Caki2 (cell line): ENCODE data around the gene OR52E8. TPM values are rescaled to one million over a fixed set of nuclear protein-coding genes. Genes with fewer than 3 reads are reported as not detected.

Experiments used
- DNase-seq: peaks from one replicate; pipeline ENCODE4 v3.0.0-alpha.2; 2015; ENCODE audit warnings: low read depth
- in situ Hi-C: cut with HindIII; loops from 2 replicates; pipeline ENCODE4 v1.10.0; 2016; ENCODE audit warnings: low sequenced_read_pairs, low pct_unique_long_range_greater_than_20kb, mixed read lengths
- total RNA-seq: library from RNA; depleted of rRNA; stranded (reverse); fragments of >200 nt; shearing (Covaris generic); gene quantifications from 2 replicates; pipeline ENCODE4 v1.2.3, GENCODE V29; 2014; ENCODE audit warnings: low replicate concordance; rRNA removed

Gene OR52E8
- total RNA-seq, 1 experiment from 2014 or later, result not detected

GRCh38 chr11:5809905-5810795 lies 47.3 kb downstream of the OR52E8 start:
- in situ Hi-C loops, result no loop called here
- DNase-seq, result no peak

GRCh38 chr11:5809122-5809519 lies 48.4 kb downstream of the OR52E8 start:
- DNase-seq, result no peak
- in situ Hi-C loops, result no loop called here

GRCh38 chr11:5808500-5809121 lies 48.9 kb downstream of the OR52E8 start, which contains the start of gene OR52N2:
OR52N2 (plus strand) TSS chr11:5808924; CDS start chr11:5820336, 11,412 bp downstream.
- in situ Hi-C loops, result no loop called here
- peak; percentile 36 for DNase-seq

- DNase-seq, result no peak
- in situ Hi-C loops, result no loop called here
These were observed 49.9 kb downstream of the OR52E8 start for GRCh38 chr11:5807580-5807979.

Other genes with a start within 250 kb of the OR52E8 start
- 8.1 and 15.3 TPM in 2 replicates for gene TRIM34, start 232.7 kb downstream of the OR52E8 start, total RNA-seq
- 7.4 and 9.5 TPM in 2 replicates for gene TRIM5, start 172.6 kb downstream of the OR52E8 start, total RNA-seq
- 7.4 TPM in 1 of 2 replicates, not detected in the other for gene TRIM22, start 167.9 kb downstream of the OR52E8 start, total RNA-seq
- not detected in 2 replicates for gene OR56B1, start 121.2 kb downstream of the OR52E8 start, total RNA-seq
- not detected in 2 replicates for gene OR52N4, start 103.4 kb downstream of the OR52E8 start, total RNA-seq
- gene OR52N5, start 74.3 kb downstream of the OR52E8 start, total RNA-seq, result not detected in 2 replicates
- gene OR52N1, start 66.4 kb downstream of the OR52E8 start, total RNA-seq, result not detected in 2 replicates
- gene OR52N2, start 48.8 kb downstream of the OR52E8 start, total RNA-seq, result not detected in 2 replicates
- gene OR52E6, start 15.8 kb downstream of the OR52E8 start, total RNA-seq, result not detected in 2 replicates
- gene OR52E4, start 22.9 kb upstream of the OR52E8 start, total RNA-seq, result not detected in 2 replicates
- gene OR52E5, start 35.5 kb upstream of the OR52E8 start, total RNA-seq, result not detected in 2 replicates
- not detected in 2 replicates for gene OR56A3, start 84.6 kb upstream of the OR52E8 start, total RNA-seq
- gene OR56A5, start 110.8 kb upstream of the OR52E8 start, total RNA-seq, result not detected in 2 replicates
- not detected in 2 replicates for gene OR52L1, start 129.3 kb upstream of the OR52E8 start, total RNA-seq
- gene OR56A4, start 149.3 kb upstream of the OR52E8 start, total RNA-seq, result not detected in 2 replicates
- gene OR56A1, start 173.1 kb upstream of the OR52E8 start, total RNA-seq, result not detected in 2 replicates
- not detected in 2 replicates for gene OR56B4, start 250.0 kb upstream of the OR52E8 start, total RNA-seq